GM18870 (cell line): ENCODE results near the gene GPR27.

Source experiments
- ATAC-seq: cut with Tn5 transposase; IDR thresholded peaks from one replicate; pipeline ENCODE4 v1.9.1; 2021; ENCODE audit warnings: moderate library complexity; ENCODE audit not compliant: unreplicated experiment

GPR27 gene

DNA sequence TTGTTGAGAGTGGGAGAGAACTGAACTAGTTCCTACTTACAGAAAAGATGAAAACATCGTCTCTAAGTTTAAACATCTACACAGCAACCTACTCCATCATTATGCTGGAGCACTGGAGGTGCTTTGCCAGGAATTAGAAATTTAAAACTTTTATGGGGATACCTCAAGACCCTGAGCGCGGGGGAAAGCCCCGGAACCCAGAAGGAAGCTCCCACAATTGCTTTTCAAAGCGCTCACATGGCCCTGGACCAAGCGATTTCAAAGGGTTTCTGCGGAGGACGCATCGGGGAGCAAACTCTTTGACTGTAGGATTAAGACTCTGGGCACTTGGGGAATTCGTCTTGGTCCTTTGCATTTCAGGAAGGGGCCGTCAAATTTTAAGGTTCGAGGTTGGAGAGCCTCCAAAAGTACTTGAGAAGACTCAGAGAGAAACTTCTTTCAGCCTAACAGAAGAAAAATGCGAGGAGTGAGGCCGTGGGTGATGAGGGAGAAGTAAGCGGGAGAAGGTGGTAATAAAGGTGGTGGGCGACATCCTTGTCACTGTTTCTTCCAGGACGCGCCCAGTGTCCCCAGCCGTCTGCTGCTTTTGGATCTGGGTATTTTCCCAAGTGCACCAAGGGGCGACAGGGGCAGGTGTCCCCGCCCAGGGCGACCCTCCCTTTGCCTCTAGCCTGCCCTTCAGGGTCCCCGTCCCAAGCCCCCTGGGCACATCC is 30.7 kb downstream of the GPR27 start:
- no peak for ATAC-seq

DNA sequence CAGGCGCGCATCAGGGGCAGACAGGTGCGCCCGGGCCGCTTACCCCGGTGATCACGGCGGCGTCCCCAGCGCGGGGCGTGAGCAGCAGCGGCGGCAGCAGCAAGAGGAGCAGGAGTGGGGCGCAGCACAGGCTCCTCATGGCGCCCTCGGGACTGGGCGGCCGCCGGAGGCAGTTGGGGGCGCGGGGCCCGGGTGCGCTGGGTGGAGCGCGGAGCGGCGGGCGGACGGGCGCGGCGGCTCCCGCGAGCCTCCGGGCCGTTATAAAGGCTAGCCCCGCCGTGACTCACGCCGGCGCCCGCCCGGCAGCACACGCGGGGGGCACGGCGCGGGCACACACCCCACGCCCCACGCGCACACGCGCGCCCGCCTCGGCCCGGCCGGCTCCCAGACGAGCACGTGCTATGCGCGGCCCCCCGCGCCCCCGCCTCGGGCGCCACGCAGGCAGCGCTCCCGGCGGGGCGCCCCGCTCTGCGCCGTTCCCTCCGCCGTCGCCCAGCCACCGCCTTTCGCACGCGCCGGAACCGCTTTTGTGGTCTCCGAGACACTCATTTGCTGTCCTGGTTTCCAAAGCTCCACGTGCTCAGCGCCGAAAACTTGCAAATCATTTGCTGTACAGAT is 31.4 kb downstream of the GPR27 start, which contains the start of gene PROK2:
Gene PROK2, minus strand, starts transcription at position 235 of the 618 bp plus-strand sequence. Its CDS starts 96 bp downstream, at position 139.
- no peak for ATAC-seq

DNA sequence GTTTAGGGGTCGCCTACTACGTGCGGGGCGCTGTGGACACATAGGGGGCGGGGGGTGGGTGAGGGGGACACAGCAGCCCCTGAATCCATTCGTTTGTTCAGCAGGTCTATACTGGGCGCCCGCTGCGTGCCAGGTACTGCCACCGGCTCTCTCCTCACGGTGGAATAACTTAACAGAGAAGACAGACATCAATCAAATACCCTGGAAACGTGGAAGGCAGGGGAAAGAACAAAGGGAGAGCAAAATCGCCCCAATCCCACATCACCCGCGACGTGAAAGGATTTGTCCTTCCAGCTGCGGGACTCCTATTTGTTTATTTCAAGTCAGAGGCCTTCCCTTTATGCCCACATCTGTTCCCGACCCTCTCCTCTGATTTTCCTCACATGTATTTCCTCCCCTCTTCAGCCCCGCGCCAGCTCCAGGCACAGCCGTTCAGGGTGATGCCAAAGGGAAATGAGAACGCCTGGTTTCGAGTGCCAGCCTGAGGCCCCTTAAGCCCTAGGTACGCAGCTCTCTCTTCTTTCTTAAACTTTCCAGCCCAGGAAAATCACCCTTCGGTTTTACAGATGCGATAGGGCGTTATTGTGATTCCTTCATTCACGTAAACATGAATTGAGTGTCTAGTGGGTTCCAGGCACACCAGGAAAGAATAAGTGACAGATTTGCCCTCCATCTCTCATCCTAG is 32.0 kb downstream of the GPR27 start:
- no peak for ATAC-seq

DNA sequence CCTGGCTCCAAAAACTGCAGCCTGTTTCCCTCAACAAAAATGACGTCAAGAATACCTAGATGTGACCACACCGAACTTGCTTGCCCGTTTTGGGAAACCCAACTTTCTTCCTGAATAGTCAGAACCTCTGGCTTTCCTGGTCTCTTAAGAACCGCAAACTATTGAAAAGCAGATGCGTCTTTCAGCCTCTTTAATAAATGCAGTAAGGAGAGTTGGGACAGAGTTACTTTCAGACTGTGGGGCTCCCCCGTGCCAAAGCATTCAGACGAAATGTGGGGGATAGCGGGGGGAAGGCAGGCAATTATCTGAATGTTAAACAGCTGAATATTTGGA is 32.5 kb downstream of the GPR27 start:
- ATAC-seq = no peak

GRCh38 chr3:71786551-71786950 is 32.9 kb downstream of the GPR27 start:
- no peak for ATAC-seq

DNA sequence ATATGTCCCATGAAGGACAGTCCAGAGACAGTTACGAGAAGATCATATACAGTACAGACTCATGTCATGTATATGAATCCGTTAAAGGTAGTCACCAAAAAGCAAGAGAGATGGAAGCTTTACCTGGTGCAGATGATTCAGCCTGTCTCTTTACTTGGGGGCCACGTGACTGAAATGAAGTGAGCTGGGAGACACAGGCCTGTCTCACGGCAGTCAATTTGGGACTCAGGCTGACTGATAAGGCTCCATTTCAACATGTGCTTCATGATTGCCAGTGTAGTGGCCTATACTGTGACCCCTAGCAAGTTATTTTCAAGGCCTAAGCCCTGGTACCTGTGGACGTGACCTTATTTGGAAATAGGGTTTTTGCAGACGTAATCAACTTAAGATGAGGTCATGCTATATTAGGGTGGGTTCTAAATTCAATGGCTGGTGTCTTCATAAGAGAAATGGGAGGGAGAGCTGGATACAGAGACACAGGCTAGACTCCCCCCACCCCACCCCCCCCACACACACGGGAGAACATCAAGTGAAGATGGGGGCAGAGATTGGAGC is 34.3 kb downstream of the GPR27 start:
- no peak for ATAC-seq

DNA sequence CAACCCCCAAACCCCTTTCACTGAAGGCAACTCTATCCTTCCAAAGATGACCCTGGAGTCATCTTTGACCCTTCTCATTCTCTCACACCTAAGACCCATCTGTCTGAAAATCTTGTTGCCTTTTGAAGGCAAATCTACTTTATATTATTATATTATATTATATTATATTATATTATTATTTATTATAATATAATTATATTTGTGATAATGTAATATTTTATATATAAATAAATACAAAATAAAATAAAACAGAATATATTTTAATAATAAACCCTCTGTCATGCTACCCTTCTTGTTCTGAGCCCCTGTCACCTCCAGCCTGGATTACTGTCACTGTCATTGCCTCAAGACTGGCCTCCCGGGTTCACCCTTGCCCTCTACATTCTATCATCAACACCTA is 36.3 kb downstream of the GPR27 start:
- ATAC-seq = no peak

GRCh38 chr3:71791634-71792033 is 38.0 kb downstream of the GPR27 start:
- ATAC-seq = no peak

GRCh38 chr3:71796290-71796689 is 42.6 kb downstream of the GPR27 start:
- no peak for ATAC-seq

DNA sequence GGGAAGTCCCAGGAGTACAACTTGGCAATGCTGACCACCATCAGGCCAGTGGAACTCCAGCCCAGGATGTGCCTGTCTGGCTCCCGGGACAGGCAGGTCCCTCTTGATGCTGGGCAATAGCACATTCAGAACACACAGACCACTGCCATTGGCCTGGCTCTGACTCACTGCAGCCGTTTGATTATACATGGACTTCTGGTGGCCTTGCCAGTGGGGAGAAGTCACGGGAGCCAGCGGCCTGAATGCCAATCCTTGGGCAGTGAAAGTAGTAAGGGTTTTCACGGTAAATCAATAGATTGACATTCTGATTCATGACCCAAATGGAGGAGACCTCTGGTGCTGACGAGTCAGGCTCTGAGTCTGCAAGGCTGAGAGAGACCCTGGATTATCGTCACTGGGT is 43.8 kb downstream of the GPR27 start:
- no peak for ATAC-seq

DNA sequence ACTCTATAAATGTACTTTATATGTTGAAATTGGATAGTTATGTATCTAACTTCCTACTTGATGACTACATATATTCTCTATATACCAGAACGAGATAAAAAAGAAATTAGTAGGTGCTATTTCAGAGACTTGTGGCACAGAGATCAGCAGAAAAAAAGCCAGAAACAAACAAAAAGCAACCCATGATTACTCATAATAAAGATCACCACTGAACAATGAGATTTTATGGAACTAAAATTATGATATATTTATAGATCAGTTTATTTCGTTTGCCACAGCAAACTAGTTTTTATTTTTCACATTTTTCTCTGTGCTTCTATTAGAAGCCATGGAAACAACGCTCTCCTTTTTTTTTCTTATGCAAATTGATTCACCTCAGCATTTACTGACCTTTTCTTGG is 46.4 kb downstream of the GPR27 start:
- no peak for ATAC-seq

GRCh38 chr3:71801986-71802385 is 48.3 kb downstream of the GPR27 start:
- ATAC-seq = no peak

DNA sequence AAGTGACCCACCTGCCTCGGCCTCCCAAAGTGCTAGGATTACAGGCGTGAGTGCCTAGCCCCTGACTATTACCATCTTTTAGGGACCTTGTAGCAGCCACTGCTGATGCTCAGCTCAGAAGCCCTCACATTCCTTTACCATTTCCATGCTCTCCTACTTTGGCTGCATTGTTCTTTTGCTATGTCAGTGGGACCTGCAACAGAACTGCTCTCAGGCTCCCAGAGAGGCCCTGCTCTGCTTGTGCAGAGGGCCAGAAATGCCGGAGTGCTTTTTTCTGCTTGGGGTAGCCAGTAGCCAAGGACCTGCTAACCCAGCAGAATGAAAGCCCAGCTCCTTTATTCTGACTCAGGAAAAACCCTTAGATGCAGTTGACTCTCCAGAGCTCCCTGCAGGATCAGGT is 49.6 kb downstream of the GPR27 start:
- no peak for ATAC-seq

- no peak for ATAC-seq
These were observed 51.5 kb downstream of the GPR27 start for GRCh38 chr3:71805199-71805598.

DNA sequence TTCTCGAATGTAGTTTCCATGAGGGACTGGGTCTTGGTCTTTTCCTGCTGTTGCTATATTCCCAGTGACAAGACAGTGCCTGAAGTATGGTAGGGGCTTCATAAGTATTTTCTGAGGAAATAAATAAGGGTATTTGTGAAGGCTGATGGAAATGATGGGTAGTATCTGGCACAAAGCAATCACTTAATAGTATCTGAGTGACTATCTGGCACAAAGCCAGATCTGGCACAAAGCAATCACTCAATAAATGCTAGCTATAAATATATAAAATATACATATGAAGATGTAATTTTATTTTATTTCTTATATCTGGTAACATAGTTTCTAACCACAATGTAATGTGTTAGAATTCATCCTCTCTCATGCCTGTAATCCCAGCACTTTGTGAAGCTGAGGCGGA is 52.0 kb downstream of the GPR27 start:
- no peak for ATAC-seq
